Cardiac fibroblast (primary cell): ENCODE measurements around the gene SLCO3A1.

Experiments
- DNase-seq, 2 donors: peaks; one replicate each; pipeline versions ENCODE4 v3.0.0 to v3.0.0-alpha.2; 2010; ENCODE audit warnings: low read depth in 2 of 2
- H3K4me3 ChIP-seq, 2 donors: replicated peaks in 1 of 2; 1 replicate in 1 of 2; 2 replicates in 1 of 2; pipeline ENCODE4 v1.5.1; 2011; ENCODE audit warnings: low read depth in 2 of 2, low read length in 2 of 2, mild to moderate bottlenecking in 2 of 2, moderate library complexity in 1 of 2
- TF ChIP-seq, protein P1 (sequence below): IDR thresholded peaks from one replicate; pipeline ENCODE4 v1.5.1; 2011; ENCODE audit warnings: low read depth, mild to moderate bottlenecking, low read length, inconsistent platforms

The SLCO3A1 gene

DNA sequence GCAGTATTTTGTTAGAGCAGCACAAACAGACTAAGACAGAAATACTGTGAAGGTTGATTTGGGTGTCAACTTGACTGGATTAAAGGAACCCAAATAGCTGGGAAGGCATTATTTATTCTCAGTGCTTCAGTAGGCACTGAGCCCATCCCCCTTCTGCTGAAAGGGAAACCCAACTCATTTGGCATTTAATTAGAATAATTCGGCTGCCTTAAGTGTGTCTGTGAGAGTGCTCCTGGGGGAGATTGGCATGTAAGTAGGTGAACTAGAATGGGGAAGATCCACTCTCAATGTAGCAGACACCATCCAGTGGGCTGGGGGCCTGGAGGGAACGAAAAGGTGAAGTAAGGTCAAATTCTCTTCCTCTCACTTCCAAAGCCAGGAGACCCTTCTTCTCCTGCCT lies 20.5 kb upstream of the SLCO3A1 start:
- DNase-seq, result no peak
- H3K4me3 ChIP-seq, result no peak overlapping the region
- TF ChIP-seq, protein P1, sequence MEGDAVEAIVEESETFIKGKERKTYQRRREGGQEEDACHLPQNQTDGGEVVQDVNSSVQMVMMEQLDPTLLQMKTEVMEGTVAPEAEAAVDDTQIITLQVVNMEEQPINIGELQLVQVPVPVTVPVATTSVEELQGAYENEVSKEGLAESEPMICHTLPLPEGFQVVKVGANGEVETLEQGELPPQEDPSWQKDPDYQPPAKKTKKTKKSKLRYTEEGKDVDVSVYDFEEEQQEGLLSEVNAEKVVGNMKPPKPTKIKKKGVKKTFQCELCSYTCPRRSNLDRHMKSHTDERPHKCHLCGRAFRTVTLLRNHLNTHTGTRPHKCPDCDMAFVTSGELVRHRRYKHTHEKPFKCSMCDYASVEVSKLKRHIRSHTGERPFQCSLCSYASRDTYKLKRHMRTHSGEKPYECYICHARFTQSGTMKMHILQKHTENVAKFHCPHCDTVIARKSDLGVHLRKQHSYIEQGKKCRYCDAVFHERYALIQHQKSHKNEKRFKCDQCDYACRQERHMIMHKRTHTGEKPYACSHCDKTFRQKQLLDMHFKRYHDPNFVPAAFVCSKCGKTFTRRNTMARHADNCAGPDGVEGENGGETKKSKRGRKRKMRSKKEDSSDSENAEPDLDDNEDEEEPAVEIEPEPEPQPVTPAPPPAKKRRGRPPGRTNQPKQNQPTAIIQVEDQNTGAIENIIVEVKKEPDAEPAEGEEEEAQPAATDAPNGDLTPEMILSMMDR, result no peak

DNA sequence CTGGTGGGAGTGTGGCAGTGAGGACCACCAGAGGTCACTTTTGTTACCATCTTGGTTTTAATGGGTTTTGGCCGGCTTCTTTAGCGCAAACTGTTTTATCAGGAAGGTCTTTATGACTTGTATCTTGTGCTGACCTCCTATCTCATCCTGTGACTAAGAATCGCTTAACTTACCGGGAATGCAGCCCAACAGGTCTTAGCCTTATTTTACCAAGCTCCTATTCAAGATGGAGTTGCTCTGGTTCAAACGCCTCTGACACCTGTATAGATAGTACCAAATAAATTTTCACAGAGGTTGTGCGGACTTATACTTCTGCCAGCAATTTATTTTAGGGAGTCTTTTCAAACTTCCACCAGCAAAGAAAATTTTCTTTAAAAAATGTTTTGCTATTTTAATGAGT lies 13.6 kb upstream of the SLCO3A1 start:
- no peak for DNase-seq
- TF ChIP-seq, protein P1, result no peak
- no peak overlapping the region for H3K4me3 ChIP-seq

DNA sequence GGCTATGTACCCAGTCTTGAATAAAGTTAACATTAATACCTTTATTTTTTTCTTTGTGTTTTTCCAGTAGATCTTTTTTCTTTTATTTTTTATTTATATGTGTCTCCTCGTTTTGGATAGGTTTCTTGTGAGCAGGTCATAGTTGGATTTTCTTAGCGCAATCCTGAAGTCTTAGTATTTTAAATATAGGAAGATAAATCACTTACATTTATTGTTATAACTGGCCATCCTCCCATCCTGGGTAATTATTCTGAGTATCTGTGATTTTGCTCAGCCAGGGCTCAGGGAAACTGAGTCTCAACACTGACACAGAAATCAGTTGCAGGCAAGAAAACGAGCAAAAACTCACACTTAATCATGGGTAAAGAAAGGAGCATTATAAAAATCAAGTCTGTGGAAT lies 11.6 kb upstream of the SLCO3A1 start:
- H3K4me3 ChIP-seq, result no peak overlapping the region
- TF ChIP-seq, protein P1, result no peak
- DNase-seq, result no peak

DNA sequence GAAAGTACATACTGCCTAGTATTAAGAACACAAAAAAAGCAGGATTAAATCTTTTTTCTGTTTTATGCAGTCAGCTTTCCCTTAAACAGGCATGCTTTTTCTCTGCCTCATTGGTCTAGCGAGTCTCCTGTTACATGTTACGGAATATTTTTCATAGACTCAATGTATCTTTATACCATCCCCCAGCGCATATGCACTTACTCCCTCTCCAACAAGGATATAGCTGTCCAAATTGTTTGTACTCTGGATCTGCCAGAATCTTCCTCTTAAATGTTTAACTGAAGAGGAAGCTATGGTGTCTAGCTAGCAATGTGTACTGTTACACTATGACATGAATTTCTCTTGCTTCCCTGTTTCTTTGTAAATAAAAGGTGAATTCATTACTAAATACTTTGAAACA lies 9.2 kb upstream of the SLCO3A1 start:
- TF ChIP-seq, protein P1, result no peak
- DNase-seq, result no peak
- H3K4me3 ChIP-seq, result no peak overlapping the region

DNA sequence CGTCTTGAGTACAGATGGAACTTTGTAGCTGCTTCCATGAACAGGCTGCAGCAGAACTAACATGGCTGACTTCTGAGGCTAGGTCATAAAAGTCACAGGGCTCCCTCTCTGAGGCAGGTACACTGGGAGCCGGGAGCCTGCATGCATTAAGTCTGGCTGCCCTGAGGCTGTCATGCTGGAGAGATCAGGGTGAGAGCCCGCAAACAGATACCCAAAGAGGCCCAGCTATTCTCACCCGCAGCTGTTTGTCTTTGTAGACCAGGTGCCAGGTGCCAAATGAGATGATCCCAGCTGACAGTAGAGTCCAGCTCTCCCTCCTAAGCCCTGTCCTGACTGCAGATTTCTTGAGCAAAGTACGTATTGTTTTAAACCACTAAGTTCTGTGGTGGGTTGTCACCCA lies 8.6 kb upstream of the SLCO3A1 start:
- TF ChIP-seq, protein P1, result no peak
- no peak for DNase-seq
- H3K4me3 ChIP-seq, result no peak overlapping the region

DNA sequence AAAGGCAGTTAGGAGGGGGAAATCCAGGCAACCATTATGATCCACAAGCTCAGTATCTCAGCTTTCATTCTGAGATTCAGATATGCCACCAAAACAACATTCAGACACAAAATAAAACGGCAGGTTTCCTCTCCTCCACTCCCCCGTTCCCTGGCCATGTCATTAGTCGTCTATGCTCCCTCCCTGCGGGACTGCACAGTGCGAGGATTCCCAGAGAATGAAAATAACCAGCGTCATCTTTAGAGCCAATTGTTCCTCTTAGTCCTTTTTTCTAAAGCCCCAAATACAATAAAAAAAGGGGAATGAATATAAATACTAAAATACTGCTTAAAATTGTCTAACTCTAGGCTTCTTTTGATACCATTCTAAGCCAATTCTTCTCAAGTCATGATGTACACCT lies 7.8 kb upstream of the SLCO3A1 start:
- no peak for DNase-seq
- H3K4me3 ChIP-seq, result no peak overlapping the region
- TF ChIP-seq, protein P1, result no peak

DNA sequence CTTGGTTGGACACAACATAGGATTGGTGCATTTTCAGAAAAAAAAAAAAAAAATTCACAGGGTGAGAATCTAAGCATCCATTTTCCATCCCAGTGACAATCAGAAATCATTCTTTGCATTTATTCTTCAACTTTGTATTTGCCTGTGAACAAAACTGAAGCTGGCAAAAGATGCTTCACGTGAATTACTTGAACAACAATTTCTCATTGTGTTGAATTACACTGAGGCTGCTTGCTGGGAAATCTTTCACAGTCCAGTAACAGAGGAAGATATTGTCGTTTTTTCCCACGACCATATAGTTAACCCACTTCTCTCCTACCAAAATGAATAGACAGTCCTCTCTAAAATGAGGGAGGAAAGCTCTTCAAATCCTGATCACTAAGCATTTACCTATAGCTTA lies 4.3 kb upstream of the SLCO3A1 start:
- no peak overlapping the region for H3K4me3 ChIP-seq
- TF ChIP-seq, protein P1, result no peak
- DNase-seq, result no peak
